GM19455 (cell line): ENCODE results near the gene NEO1.

Source experiments
- ATAC-seq: cut with Tn5 transposase; IDR thresholded peaks from one replicate; pipeline ENCODE4 v1.9.1; 2021; ENCODE audit not compliant: unreplicated experiment

Gene NEO1

GRCh38 chr15:73247331-73247730, 195.1 kb downstream of the NEO1 start:
- no peak for ATAC-seq

GRCh38 chr15:73249499-73249898, 197.2 kb downstream of the NEO1 start:
- no peak for ATAC-seq

- no peak for ATAC-seq
Observed at GRCh38 chr15:73254598-73254997, 202.3 kb downstream of the NEO1 start.

- ATAC-seq, result no peak
Observed at GRCh38 chr15:73258271-73259108, 206.2 kb downstream of the NEO1 start.

GRCh38 chr15:73264881-73265280, 212.6 kb downstream of the NEO1 start:
- no peak for ATAC-seq

GRCh38 chr15:73265536-73266153, 213.4 kb downstream of the NEO1 start:
- no peak for ATAC-seq

- no peak for ATAC-seq
Observed at GRCh38 chr15:73268457-73268856, 216.2 kb downstream of the NEO1 start.

- ATAC-seq, result no peak
Observed at GRCh38 chr15:73270366-73271097, 218.3 kb downstream of the NEO1 start.

GRCh38 chr15:73273181-73274002, 221.1 kb downstream of the NEO1 start:
- ATAC-seq, result no peak

GRCh38 chr15:73275862-73276261, 223.6 kb downstream of the NEO1 start:
- no peak for ATAC-seq

GRCh38 chr15:73282567-73283365, 230.5 kb downstream of the NEO1 start:
- ATAC-seq, result no peak

- ATAC-seq, result no peak
Observed at GRCh38 chr15:73283366-73283962, 231.2 kb downstream of the NEO1 start.

- ATAC-seq, result no peak
Observed at GRCh38 chr15:73284090-73284716, 231.9 kb downstream of the NEO1 start.

GRCh38 chr15:73286311-73286710, 234.0 kb downstream of the NEO1 start:
- no peak for ATAC-seq

GRCh38 chr15:73287019-73287418, 234.8 kb downstream of the NEO1 start:
- ATAC-seq, result no peak

GRCh38 chr15:73291441-73291840, 239.2 kb downstream of the NEO1 start:
- no peak for ATAC-seq

- no peak for ATAC-seq
Observed at GRCh38 chr15:73293773-73294172, 241.5 kb downstream of the NEO1 start.

GRCh38 chr15:73295630-73296286, 243.5 kb downstream of the NEO1 start:
- no peak for ATAC-seq
